Mucosa of descending colon (tissue), 3 donors: ENCODE data around the gene DGLUCY. TPM values are rescaled to one million over a fixed set of nuclear protein-coding genes. Genes with fewer than 3 reads are reported as not detected.
A peak's percentile ranks its signal among the peaks of the same experiment; 100 is the strongest.

Experiments
- ATAC-seq: fragments of 200-7000 bp; cut with Tn5 transposase; one replicate; pipeline ENCODE4 v1.9.1; 2020; ENCODE audit warnings: mild to moderate bottlenecking, moderate library complexity
- DNase-seq, 3 donors: peaks; one replicate each; pipeline ENCODE4 v3.0.0-alpha.2; 2020
- H3K36me3 ChIP-seq: fragments of 200-600 bp; one replicate; pipeline ENCODE4 v1.8.0; 2021; ENCODE audit warnings: low read depth, mild to moderate bottlenecking
- H3K4me1 ChIP-seq: fragments of 200-600 bp; one replicate; pipeline ENCODE4 v1.8.0; 2021; ENCODE audit warnings: low read depth, mild to moderate bottlenecking
- H3K4me3 ChIP-seq: fragments of 200-600 bp; one replicate; pipeline ENCODE4 v1.8.0; 2021; ENCODE audit warnings: mild to moderate bottlenecking
- H3K9me3 ChIP-seq: fragments of 200-600 bp; one replicate; pipeline ENCODE4 v1.8.0; 2021; ENCODE audit warnings: mild to moderate bottlenecking
- intact Hi-C, 2 donors: fragments of 100-400 bp; cut with DNase I in 1 of 2; cut with micrococcal nuclease in 1 of 2; formaldehyde crosslinking; loops; one replicate each; pipeline versions ENCODE4 v1.11.0 to v1.11.1; 2022; cut with DNase I, micrococcal nuclease
- total RNA-seq, 3 donors: library from RNA; stranded (reverse); fragmentation: NEBNext Ultra II Directional in 2 of 3; extraction: Animal tissue kit (Norgen Biotek cat#: 25700) in 2 of 3; gene quantifications; one replicate each; pipeline versions ENCODE4 v1.2.1 to v1.2.4, GENCODE V29; 2021 to 2023
- TF ChIP-seq, protein P1 (sequence below): fragments of 200-600 bp; IDR thresholded peaks from one replicate; pipeline ENCODE4 v1.8.0; 2022; ENCODE audit warnings: antibody characterized with exemption, mild to moderate bottlenecking
- donor health status: DM: no; HTN: no; CAD: no; lungs with moderate emphysema.
- donor health status: DM: no; HTN: no; CAD: no.
- donor health status: DM: no; HTN: yes; CAD: no.

The DGLUCY gene
- total RNA-seq, 3 donors from 2014 or later, result 94.0 to 149 (median 114) TPM

GRCh38 chr14:91255026-91255695, 141.3 kb downstream of the DGLUCY start:
- H3K36me3 ChIP-seq, result no peaks in the 10 kb centered on the region
- H3K4me3 ChIP-seq, result no peak overlapping the region
- H3K9me3 ChIP-seq, result no peaks in the 10 kb centered on the region
- ATAC-seq (no peak), DNase-seq (no peak)
- peaks cover 15% of the 10 kb centered on the region for H3K4me1 ChIP-seq
- TF ChIP-seq, protein P1, sequence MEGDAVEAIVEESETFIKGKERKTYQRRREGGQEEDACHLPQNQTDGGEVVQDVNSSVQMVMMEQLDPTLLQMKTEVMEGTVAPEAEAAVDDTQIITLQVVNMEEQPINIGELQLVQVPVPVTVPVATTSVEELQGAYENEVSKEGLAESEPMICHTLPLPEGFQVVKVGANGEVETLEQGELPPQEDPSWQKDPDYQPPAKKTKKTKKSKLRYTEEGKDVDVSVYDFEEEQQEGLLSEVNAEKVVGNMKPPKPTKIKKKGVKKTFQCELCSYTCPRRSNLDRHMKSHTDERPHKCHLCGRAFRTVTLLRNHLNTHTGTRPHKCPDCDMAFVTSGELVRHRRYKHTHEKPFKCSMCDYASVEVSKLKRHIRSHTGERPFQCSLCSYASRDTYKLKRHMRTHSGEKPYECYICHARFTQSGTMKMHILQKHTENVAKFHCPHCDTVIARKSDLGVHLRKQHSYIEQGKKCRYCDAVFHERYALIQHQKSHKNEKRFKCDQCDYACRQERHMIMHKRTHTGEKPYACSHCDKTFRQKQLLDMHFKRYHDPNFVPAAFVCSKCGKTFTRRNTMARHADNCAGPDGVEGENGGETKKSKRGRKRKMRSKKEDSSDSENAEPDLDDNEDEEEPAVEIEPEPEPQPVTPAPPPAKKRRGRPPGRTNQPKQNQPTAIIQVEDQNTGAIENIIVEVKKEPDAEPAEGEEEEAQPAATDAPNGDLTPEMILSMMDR, result no peak
- intact Hi-C loops, result no loop called here

GRCh38 chr14:91256661-91257060, 142.8 kb downstream of the DGLUCY start:
- H3K9me3 ChIP-seq, result no peaks in the 10 kb centered on the region
- no peaks in the 10 kb centered on the region for H3K36me3 ChIP-seq
- DNase-seq (no peak), ATAC-seq (no peak)
- no peak overlapping the region for H3K4me3 ChIP-seq
- TF ChIP-seq, protein P1, result no peak
- intact Hi-C loops, result no loop called here
- H3K4me1 ChIP-seq, result peaks cover 15% of the 10 kb centered on the region

DNA sequence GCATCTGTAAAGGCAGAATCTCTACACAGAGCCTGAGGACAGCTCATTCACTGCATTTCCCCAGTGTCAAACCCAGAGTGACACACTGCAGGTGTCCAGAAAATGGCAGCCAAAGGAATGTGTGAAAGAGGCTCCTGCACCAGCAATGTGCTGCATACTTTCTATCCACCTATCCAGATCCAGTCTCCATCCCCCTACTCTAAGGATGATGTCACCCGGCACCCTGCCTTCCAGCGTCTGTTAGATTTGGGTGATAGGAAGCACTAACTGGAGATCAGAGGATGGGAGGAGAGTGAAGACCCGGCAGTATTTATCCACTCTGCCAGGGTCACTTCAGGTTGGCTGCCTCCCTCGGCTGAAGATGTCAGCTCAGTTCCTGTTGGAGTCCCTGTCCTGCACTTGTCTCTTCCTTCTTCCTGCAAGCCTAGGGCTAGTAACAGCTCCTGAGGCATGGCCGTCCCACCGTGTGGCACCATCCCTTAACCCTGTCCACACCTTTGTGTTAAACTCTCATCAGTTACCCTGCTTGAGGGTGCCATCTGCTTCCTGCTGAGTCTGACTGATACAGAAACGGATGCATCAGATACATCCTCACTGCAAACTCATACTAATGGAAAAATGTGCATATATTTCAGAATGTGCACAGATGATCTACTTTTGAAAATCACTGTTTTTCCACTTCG, 143.6 kb downstream of the DGLUCY start:
- H3K4me1 ChIP-seq, result peaks cover 14% of the 10 kb centered on the region
- no peaks in the 10 kb centered on the region for H3K9me3 ChIP-seq
- ATAC-seq (no peak), DNase-seq (no peak)
- H3K36me3 ChIP-seq, result no peaks in the 10 kb centered on the region
- H3K4me3 ChIP-seq, result no peak overlapping the region
- intact Hi-C loops, result no loop called here
- TF ChIP-seq, protein P1, result no peak

DNA sequence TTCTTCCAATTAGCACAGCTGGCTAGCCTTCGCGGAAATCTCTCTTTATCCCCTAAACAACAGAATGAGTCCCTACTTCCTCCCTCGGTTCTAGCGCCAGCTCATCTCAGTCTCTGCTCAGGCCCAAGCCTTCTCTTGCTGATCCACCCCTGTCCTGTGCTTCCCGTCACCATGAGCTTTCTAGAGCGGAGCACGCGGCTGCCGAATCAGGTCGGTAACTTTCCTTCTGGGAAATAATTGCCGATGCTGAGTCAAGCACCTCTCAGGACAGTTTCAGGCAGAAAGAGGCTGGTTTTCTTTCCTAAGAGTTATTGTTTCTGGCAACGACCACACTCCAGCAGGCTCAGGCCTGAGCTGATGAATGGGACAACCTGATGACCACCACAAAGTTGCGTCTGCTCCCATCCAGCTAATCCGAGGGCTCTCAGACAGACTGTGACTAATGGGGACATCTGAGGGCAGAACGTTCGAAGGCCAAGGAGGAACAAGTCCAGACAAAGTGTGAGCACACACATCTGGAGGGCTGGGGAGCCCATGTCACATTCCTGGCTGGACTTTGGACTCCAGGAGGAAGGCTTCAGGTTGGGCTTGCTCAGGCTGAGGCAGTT, 144.2 kb downstream of the DGLUCY start:
- intact Hi-C loops, result no loop called here
- Histone ChIP-seq H3K4me3 (no peak overlapping the region), H3K9me3 (no peaks in the 10 kb centered on the region), H3K36me3 (no peaks in the 10 kb centered on the region), H3K4me1 (peaks cover 8% of the 10 kb centered on the region)
- TF ChIP-seq, protein P1, result no peak
- ATAC-seq (peak; percentile 30), DNase-seq (no peak)

DNA sequence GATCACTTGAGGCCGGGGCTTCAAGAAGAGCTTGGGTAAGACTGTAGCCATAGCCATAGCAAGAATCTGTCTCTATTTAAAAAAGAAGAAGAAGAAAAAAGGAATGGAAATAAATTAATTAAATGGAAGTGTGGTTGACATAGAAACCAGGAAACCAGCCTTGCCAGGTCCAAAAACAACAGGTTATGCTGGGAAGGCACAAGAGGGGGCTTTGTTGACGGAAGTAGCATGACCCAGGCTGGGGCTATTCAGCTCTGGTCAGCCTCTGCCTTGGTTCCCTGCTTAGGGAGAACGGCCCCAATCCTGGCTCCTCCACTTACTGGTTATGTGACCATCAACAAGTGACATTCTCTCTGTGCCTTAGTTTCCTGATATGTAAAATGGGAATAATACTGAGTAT, 145.0 kb downstream of the DGLUCY start:
- TF ChIP-seq, protein P1, result no peak
- ATAC-seq (no peak), DNase-seq (no peak)
- no peak overlapping the region for H3K4me3 ChIP-seq
- no peaks in the 10 kb centered on the region for H3K36me3 ChIP-seq
- intact Hi-C loops, result no loop called here
- H3K4me1 ChIP-seq, result peaks cover 5% of the 10 kb centered on the region
- H3K9me3 ChIP-seq, result no peaks in the 10 kb centered on the region
